Measurements from ENCODE around the gene SYNDIG1. TPM values are rescaled to one million over a fixed set of nuclear protein-coding genes. Genes with fewer than 3 reads are reported as not detected.

Gene SYNDIG1
- total RNA-seq, 1 experiment from 2014 or later = not detected

DNA sequence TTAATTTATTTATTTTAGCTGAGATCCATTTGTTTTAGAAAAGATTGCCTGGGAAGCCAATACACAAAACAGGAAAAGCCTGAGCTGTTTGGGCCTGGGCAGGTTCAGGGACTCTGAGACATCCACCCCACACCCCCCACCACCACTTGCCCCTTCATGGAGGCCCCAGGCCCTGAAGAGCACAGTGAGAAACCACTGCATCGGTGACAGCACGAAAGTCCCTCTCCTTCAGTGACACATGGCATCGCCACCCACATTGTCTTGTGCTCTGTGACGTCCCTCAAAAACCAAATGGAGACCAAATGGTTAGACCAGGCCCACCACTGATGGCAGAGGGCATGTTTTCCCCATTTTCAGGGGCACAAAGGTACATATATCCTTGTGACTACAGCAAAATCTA lies 106.4 kb downstream of the SYNDIG1 start:
- H3K27me3 ChIP-seq (replicated peaks; ENCODE audit: control insufficient read depth, insufficient read depth, low read length) = no peaks in the 10 kb centered on the region; the same call in none of the 2 replicates
- Mint-ChIP-seq H3K9me3 (ENCODE audit: unreplicated experiment) (no peaks in the 10 kb centered on the region), H3K27ac (ENCODE audit: unreplicated experiment) (no peak overlapping the region), H3K4me1 (ENCODE audit: low read depth, unreplicated experiment) (no peaks in the 10 kb centered on the region), H3K36me3 (ENCODE audit: insufficient read depth, unreplicated experiment) (no peaks in the 10 kb centered on the region), H3K27me3 (ENCODE audit: insufficient read depth, unreplicated experiment) (peaks cover 8% of the 10 kb centered on the region), H3K4me3 (ENCODE audit: unreplicated experiment) (no peak overlapping the region)
- no peaks in the 10 kb centered on the region for H3K4me1 ChIP-seq
- ChIA-PET CTCF (no interaction called here), POLR2A (no interaction called here)
- TF ChIP-seq, protein P1, sequence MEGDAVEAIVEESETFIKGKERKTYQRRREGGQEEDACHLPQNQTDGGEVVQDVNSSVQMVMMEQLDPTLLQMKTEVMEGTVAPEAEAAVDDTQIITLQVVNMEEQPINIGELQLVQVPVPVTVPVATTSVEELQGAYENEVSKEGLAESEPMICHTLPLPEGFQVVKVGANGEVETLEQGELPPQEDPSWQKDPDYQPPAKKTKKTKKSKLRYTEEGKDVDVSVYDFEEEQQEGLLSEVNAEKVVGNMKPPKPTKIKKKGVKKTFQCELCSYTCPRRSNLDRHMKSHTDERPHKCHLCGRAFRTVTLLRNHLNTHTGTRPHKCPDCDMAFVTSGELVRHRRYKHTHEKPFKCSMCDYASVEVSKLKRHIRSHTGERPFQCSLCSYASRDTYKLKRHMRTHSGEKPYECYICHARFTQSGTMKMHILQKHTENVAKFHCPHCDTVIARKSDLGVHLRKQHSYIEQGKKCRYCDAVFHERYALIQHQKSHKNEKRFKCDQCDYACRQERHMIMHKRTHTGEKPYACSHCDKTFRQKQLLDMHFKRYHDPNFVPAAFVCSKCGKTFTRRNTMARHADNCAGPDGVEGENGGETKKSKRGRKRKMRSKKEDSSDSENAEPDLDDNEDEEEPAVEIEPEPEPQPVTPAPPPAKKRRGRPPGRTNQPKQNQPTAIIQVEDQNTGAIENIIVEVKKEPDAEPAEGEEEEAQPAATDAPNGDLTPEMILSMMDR (IDR thresholded peaks at IDR 0.05; ENCODE audit: insufficient read depth in 1 of 2, low read depth in 1 of 2, low read length in 1 of 2, severe bottlenecking in 1 of 2, unreplicated experiment in 1 of 2) = no peak
- intact Hi-C loops (cut with micrococcal nuclease; ENCODE audit: unreplicated experiment) = no loop called here
- no TSS peak for BruUV-seq (replicated peaks)
- no peaks in the 10 kb centered on the region for H3K36me3 ChIP-seq (ENCODE audit: control insufficient read depth, insufficient read depth, low read length)
- H3K4me3 ChIP-seq (ENCODE audit: low read depth, low read length) = no peak overlapping the region
- DNase-seq = no peak
- no peaks in the 10 kb centered on the region for H3K9me3 ChIP-seq

DNA sequence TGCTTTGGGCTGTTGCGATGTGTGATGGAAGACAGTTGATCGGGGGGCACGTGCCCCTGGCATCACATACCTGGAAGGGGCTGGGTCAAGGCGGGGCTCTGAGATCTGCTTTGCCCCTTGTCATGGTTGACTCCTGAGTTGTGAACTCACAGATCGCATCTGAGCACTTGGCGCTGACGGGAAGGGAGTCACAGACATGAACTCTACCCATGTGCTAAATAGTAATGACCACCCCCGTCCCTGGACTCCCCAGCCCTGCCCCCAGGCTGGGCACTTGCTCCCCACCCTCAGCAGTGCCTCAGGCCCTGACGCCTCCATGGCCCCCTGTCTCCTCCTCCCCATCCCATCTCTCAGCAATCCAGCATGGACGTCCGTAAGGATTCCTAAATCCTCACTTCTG lies 107.0 kb downstream of the SYNDIG1 start:
- Histone ChIP-seq H3K4me1 (no peaks in the 10 kb centered on the region), H3K27me3 (replicated peaks; ENCODE audit: control insufficient read depth, insufficient read depth, low read length) (no peaks in the 10 kb centered on the region; the same call in none of the 2 replicates), H3K9me3 (no peaks in the 10 kb centered on the region), H3K36me3 (ENCODE audit: control insufficient read depth, insufficient read depth, low read length) (no peaks in the 10 kb centered on the region), H3K4me3 (ENCODE audit: low read depth, low read length) (no peak overlapping the region)
- intact Hi-C loops (cut with micrococcal nuclease; ENCODE audit: unreplicated experiment) = no loop called here
- CTCF ChIA-PET = no interaction called here
- no peak overlapping the region for H3K4me3 Mint-ChIP-seq (ENCODE audit: unreplicated experiment)
- peaks cover 8% of the 10 kb centered on the region for H3K27me3 Mint-ChIP-seq (ENCODE audit: insufficient read depth, unreplicated experiment)
- TF ChIP-seq, protein P1 (IDR thresholded peaks at IDR 0.05; ENCODE audit: insufficient read depth in 1 of 2, low read depth in 1 of 2, low read length in 1 of 2, severe bottlenecking in 1 of 2, unreplicated experiment in 1 of 2) = no peak
- POLR2A ChIA-PET = no interaction called here
- H3K27ac Mint-ChIP-seq (ENCODE audit: unreplicated experiment) = no peak overlapping the region
- no TSS peak for BruUV-seq (replicated peaks)
- H3K36me3 Mint-ChIP-seq (ENCODE audit: insufficient read depth, unreplicated experiment) = no peaks in the 10 kb centered on the region
- no peaks in the 10 kb centered on the region for H3K4me1 Mint-ChIP-seq (ENCODE audit: low read depth, unreplicated experiment)
- no peak for DNase-seq
- H3K9me3 Mint-ChIP-seq (ENCODE audit: unreplicated experiment) = no peaks in the 10 kb centered on the region

DNA sequence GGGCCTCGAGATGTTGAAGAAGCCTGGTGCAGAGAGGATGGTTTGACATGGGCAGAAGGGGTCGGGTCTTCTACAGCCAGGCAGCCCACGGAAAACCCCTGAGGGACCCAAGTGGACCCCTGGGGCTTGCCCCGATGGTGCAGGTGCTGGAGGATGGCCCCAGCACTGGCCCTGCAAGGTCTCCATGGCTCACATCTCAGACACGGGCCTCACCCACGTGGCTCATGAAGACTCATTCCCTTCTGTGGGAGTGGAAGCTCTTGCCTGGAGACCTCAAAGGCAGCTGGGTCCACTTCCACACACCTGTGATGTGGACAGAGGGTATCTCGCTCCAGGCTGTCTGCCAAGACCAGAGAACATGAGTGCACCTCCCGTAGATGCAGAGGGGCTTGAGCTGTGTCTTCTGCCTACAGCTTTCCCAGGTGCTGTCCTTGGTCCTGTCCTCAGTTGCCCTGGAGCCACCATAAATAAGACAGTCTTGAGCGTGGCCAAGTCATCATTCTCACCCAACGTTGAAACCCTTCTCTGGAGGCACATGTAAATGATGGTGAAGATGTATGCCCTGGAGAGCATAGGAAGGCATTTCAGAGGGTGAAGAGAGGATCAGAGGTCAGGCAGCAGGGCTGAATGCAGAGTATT lies 108.0 kb downstream of the SYNDIG1 start:
- Histone ChIP-seq H3K9me3 (no peaks in the 10 kb centered on the region), H3K4me1 (no peaks in the 10 kb centered on the region), H3K36me3 (ENCODE audit: control insufficient read depth, insufficient read depth, low read length) (no peaks in the 10 kb centered on the region), H3K4me3 (ENCODE audit: low read depth, low read length) (no peak overlapping the region), H3K27me3 (replicated peaks; ENCODE audit: control insufficient read depth, insufficient read depth, low read length) (no peaks in the 10 kb centered on the region; the same call in none of the 2 replicates)
- H3K4me1 Mint-ChIP-seq (ENCODE audit: low read depth, unreplicated experiment) = no peaks in the 10 kb centered on the region
- no peak overlapping the region for H3K4me3 Mint-ChIP-seq (ENCODE audit: unreplicated experiment)
- intact Hi-C loops (cut with micrococcal nuclease; ENCODE audit: unreplicated experiment) = no loop called here
- DNase-seq = no peak
- no peaks in the 10 kb centered on the region for H3K9me3 Mint-ChIP-seq (ENCODE audit: unreplicated experiment)
- ChIA-PET CTCF (no interaction called here), POLR2A (no interaction called here)
- TF ChIP-seq, protein P1 (IDR thresholded peaks at IDR 0.05; ENCODE audit: insufficient read depth in 1 of 2, low read depth in 1 of 2, low read length in 1 of 2, severe bottlenecking in 1 of 2, unreplicated experiment in 1 of 2) = no peak
- peaks cover 11% of the 10 kb centered on the region for H3K27me3 Mint-ChIP-seq (ENCODE audit: insufficient read depth, unreplicated experiment)
- H3K27ac Mint-ChIP-seq (ENCODE audit: unreplicated experiment) = no peak overlapping the region
- no TSS peak for BruUV-seq (replicated peaks)
- H3K36me3 Mint-ChIP-seq (ENCODE audit: insufficient read depth, unreplicated experiment) = no peaks in the 10 kb centered on the region
